ENCODE data around the gene PLA2G4D. TPM values are rescaled to one million over a fixed set of nuclear protein-coding genes. Genes with fewer than 3 reads are reported as not detected.

Gene PLA2G4D
- total and polyA plus RNA-seq, 2 donors (not counting 3 experiments of a cell fraction or from before 2014, with no cell fraction given): not detected

- Histone ChIP-seq H3K9ac (replicated peaks; ENCODE audit: extremely low read depth, insufficient read depth, low read length) (no peak overlapping the region), H3K4me3 (replicated peaks in 1 of 3; ENCODE audit: insufficient read depth in 1 of 3, low read depth in 1 of 3, low read length in 3 of 3) (no peak overlapping the region), H3K4me1 (ENCODE audit: control insufficient read depth, extremely low read depth, insufficient read depth, low read length) (no peaks in the 10 kb centered on the region), H3K27ac (ENCODE audit: insufficient read depth, low read depth, low read length) (no peak overlapping the region), H3K79me2 (ENCODE audit: control insufficient read depth, insufficient read depth, low read length) (no peaks in the 10 kb centered on the region), H3K36me3 (ENCODE audit: control insufficient read depth in 2 of 2, extremely low read depth in 1 of 2, insufficient read depth in 2 of 2, low read length in 2 of 2) (no peaks in the 10 kb centered on the region), H3K9me1 (replicated peaks; ENCODE audit: control insufficient read depth, extremely low read depth, insufficient read depth, low read length) (no peaks in the 10 kb centered on the region), H4K20me1 (replicated peaks; ENCODE audit: control insufficient read depth, extremely low read depth, insufficient read depth, low read length) (no peaks in the 10 kb centered on the region), H3K4me2 (ENCODE audit: insufficient read depth, low read length) (no peak overlapping the region), H2AFZ (ENCODE audit: low read depth, low read length) (no peak overlapping the region), H3K27me3 (ENCODE audit: control insufficient read depth in 2 of 2, insufficient read depth in 2 of 2, low read length in 2 of 2) (peaks cover 4 to 8% of the 10 kb centered on the region in 2 experiments), H3K9me3 (replicated peaks; ENCODE audit: control insufficient read depth, insufficient read depth, low read length) (no peaks in the 10 kb centered on the region)
- TF ChIP-seq EZH2 (IDR thresholded peaks at IDR 0.05; ENCODE audit: borderline replicate concordance, low read depth, low read length, severe bottlenecking): no peak
- dilution Hi-C loops (cut with MboI; ENCODE audit: extremely low pct_ligation_motif_present, low sequenced_read_pairs) (no loop called here), intact Hi-C loops (cut with micrococcal nuclease) (no loop called here)
- FAIRE-seq: no peak
- BruUV-seq (replicated peaks): no TSS peak
- no peak for DNase-seq (ENCODE audit: low read depth, low spot score)
- POLR2A ChIA-PET: no interaction called here
- CTCF ChIA-PET: interaction anchor here (0.7 to 1.2 kb wide), 2 partner anchors 10 to 14 kb away, joined by 3 read pairs; no protein-coding TSS in a partner anchor
Measured at GRCh38 chr15:42141795-42142667, 47.7 kb upstream of the PLA2G4D start.

GRCh38 chr15:42141246-42141645, 46.9 kb upstream of the PLA2G4D start:
- Histone ChIP-seq H3K4me1 (ENCODE audit: control insufficient read depth, extremely low read depth, insufficient read depth, low read length) (no peaks in the 10 kb centered on the region), H4K20me1 (replicated peaks; ENCODE audit: control insufficient read depth, extremely low read depth, insufficient read depth, low read length) (no peaks in the 10 kb centered on the region), H3K9ac (replicated peaks; ENCODE audit: extremely low read depth, insufficient read depth, low read length) (no peak overlapping the region), H3K4me3 (replicated peaks in 1 of 3; ENCODE audit: insufficient read depth in 1 of 3, low read depth in 1 of 3, low read length in 3 of 3) (no peak overlapping the region), H3K9me3 (replicated peaks; ENCODE audit: control insufficient read depth, insufficient read depth, low read length) (no peaks in the 10 kb centered on the region), H3K27me3 (ENCODE audit: control insufficient read depth in 2 of 2, insufficient read depth in 2 of 2, low read length in 2 of 2) (peaks cover 4 to 8% of the 10 kb centered on the region in 2 experiments), H3K27ac (ENCODE audit: insufficient read depth, low read depth, low read length) (no peak overlapping the region), H3K79me2 (ENCODE audit: control insufficient read depth, insufficient read depth, low read length) (no peaks in the 10 kb centered on the region), H3K36me3 (ENCODE audit: control insufficient read depth in 2 of 2, extremely low read depth in 1 of 2, insufficient read depth in 2 of 2, low read length in 2 of 2) (no peaks in the 10 kb centered on the region), H2AFZ (ENCODE audit: low read depth, low read length) (no peak overlapping the region), H3K9me1 (replicated peaks; ENCODE audit: control insufficient read depth, extremely low read depth, insufficient read depth, low read length) (no peaks in the 10 kb centered on the region), H3K4me2 (ENCODE audit: insufficient read depth, low read length) (no peak overlapping the region)
- DNase-seq (ENCODE audit: low read depth, low spot score): no peak
- POLR2A ChIA-PET: no interaction called here
- CTCF ChIA-PET: interaction anchor here (0.7 to 1.2 kb wide), 2 partner anchors 10 to 13 kb away, joined by 3 read pairs; no protein-coding TSS in a partner anchor
- TF ChIP-seq CTCF (IDR thresholded peaks at IDR 0.05; ENCODE audit: extremely low read depth in 1 of 2, insufficient read depth in 1 of 2, low read depth in 1 of 2, low read length in 2 of 2): no peak
- TF ChIP-seq GATA2 (IDR thresholded peaks at IDR 0.05; ENCODE audit: insufficient read depth, insufficient read length, low read depth, low read length): no peak
- TF ChIP-seq EZH2 (IDR thresholded peaks at IDR 0.05; ENCODE audit: borderline replicate concordance, low read depth, low read length, severe bottlenecking): no peak
- TF ChIP-seq JUN (IDR thresholded peaks at IDR 0.05; ENCODE audit: borderline replicate concordance, insufficient read depth, insufficient read length, low read depth): no peak
- no peak for TF ChIP-seq POLR2AphosphoS5 (IDR thresholded peaks at IDR 0.05; ENCODE audit: insufficient read depth, low read depth, low read length)
- TF ChIP-seq MAX (IDR thresholded peaks at IDR 0.05; ENCODE audit: insufficient read depth, insufficient read length): no peak
- no peak for TF ChIP-seq POLR2A (IDR thresholded peaks at IDR 0.05; ENCODE audit: low read depth, low read length)
- no peak for TF ChIP-seq FOS (IDR thresholded peaks at IDR 0.05; ENCODE audit: borderline replicate concordance, insufficient read depth, low read length)
- no peak for TF ChIP-seq MYC (IDR thresholded peaks at IDR 0.05; ENCODE audit: low read depth, low read length)
- dilution Hi-C loops (cut with MboI; ENCODE audit: extremely low pct_ligation_motif_present, low sequenced_read_pairs): no loop called here
- BruUV-seq (replicated peaks): no TSS peak
- FAIRE-seq: no peak
- intact Hi-C loops (cut with micrococcal nuclease): no loop called here
